SK-N-MC (cell line): ENCODE measurements around the gene LSM4.
"Not testable (repeated sequence)": the region's sequence is repeated elsewhere in the genome, so short reads cannot be mapped to it uniquely, and the experiment has no call there.

ENCODE experiments used
- DNase-seq: peaks from one replicate; pipeline ENCODE4 v3.0.0-alpha.2; 2011; ENCODE audit warnings: low read depth, low spot score
- H3K27ac ChIP-seq: fragments of 200-600 bp; sonication (generic); 2 replicates; pipeline ENCODE4 v1.5.1; 2016; ENCODE audit warnings: mixed run types
- H3K36me3 ChIP-seq: fragments of 200-600 bp; sonication (generic); 2 replicates; pipeline ENCODE4 v1.6.1; 2017; ENCODE audit warnings: antibody characterized with exemption, low read length, mixed read lengths; ENCODE audit not compliant: insufficient read depth
- H3K4me3 ChIP-seq: fragments of 200-600 bp; sonication (generic); 2 replicates; pipeline ENCODE4 v1.5.1; 2016
- H3K9ac ChIP-seq: fragments of 200-600 bp; sonication (generic); 2 replicates; pipeline ENCODE4 v1.8.0; 2017; ENCODE audit warnings: mixed run types, mixed read lengths; ENCODE audit not compliant: insufficient read length
- H3K9me3 ChIP-seq: fragments of 200-600 bp; sonication (generic); 2 replicates; pipeline ENCODE4 v1.6.1; 2017; ENCODE audit warnings: low read depth, mild to moderate bottlenecking, antibody characterized with exemption, low read length, moderate library complexity, mixed read lengths
- EZH2 ChIP-seq: fragments of 200-600 bp; sonication (generic); IDR thresholded peaks from one replicate; pipeline ENCODE4 v1.6.1; 2017; ENCODE audit warnings: antibody characterized with exemption
- FOXP2 ChIP-seq: optimal IDR thresholded peaks from 2 replicates; pipeline ENCODE3; 2011; ENCODE audit warnings: mild to moderate bottlenecking, moderate library complexity; ENCODE audit not compliant: insufficient read depth; ENCODE audit errors: extremely low read length, control extremely low read depth
- POLR2AphosphoS5 ChIP-seq: IDR thresholded peaks from 2 replicates; pipeline ENCODE4 v1.6.1; 2012; ENCODE audit warnings: mild to moderate bottlenecking, low read depth, low read length, borderline replicate concordance

The LSM4 gene

DNA sequence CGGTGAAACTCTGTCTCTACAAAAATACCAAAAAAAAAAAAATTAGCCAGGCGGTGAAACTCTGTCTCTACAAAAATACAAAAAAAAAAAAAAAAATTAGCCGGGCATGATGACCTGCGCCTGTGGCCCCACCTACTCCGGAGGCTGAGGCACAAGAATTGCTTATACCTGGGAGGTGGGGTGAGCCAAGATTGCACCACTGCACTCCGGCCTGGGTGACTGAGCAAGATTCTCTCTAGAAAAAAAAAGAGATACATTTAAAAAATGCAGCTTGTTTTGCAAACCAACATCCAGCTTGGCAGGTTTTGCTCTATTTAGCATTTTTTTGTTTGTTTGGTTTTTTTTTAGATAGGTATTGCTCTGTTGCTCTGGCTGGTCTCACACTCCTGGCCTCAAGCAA lies 10.8 kb upstream of the LSM4 start:
- Histone ChIP-seq H3K9me3 (no peaks in the 10 kb centered on the region), H3K36me3 (no peaks in the 10 kb centered on the region), H3K9ac (no peak overlapping the region), H3K27ac (no peak overlapping the region), H3K4me3 (no peak overlapping the region)
- DNase-seq: no peak
- TF ChIP-seq FOXP2 (no peak), EZH2 (no peak), POLR2AphosphoS5 (no peak)

DNA sequence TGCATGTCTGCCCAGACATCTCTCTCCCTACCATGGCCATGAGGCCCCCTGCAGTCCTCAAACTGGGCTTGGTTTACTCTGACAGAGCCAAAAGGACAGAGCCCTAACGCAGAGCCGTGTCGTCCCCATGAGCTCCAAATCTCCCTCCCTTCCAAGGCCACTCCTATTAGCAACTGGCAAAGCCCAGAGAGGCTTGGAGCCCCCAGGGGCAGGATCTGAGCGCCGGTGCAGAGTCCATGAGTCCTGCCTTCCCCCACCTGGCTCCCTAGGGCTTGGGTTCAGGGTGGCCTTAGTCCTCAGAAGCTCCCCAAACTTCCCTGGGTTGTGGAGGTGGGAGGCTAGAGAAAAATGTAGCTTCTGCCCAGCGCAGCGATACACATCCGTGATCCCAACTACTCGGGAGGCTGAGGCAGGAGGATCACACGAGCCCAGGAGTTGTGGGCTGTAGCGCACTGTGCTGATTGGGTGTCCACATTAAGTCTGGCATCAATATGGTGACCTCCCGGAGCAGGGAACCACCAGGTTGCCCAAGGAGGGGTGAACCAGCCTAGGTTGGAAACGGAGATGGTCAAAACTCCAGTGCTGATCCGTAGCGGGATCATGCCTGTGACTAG lies 10.1 kb upstream of the LSM4 start:
- no peak overlapping the region for H3K27ac ChIP-seq
- H3K4me3 ChIP-seq: no peak overlapping the region
- H3K9ac ChIP-seq: no peak overlapping the region
- H3K36me3 ChIP-seq: no peaks in the 10 kb centered on the region
- TF ChIP-seq FOXP2 (no peak), EZH2 (no peak), POLR2AphosphoS5 (no peak)
- no peaks in the 10 kb centered on the region for H3K9me3 ChIP-seq
- DNase-seq: no peak

DNA sequence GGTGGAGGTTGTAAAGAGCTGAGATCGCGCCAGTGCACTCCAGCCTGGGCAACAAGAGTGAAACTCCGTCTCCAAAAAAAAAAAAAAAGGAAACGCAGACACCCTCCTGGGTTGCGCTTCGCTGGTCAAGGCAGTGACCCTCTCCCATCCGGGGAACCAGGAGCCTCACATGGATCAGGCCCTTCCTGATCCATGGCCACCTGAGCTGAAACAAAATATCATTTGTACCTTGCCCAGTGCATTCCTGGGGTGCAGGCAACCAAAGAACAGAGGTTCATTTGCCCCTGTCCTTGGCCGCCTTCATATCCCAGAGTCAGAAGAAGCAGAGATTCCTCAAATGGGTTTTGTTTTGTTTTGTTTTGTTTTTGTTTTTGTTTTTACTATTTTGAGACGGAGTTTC lies 8.0 kb upstream of the LSM4 start:
- Histone ChIP-seq H3K9ac (no peak overlapping the region), H3K9me3 (no peaks in the 10 kb centered on the region), H3K4me3 (no peak overlapping the region), H3K36me3 (no peaks in the 10 kb centered on the region), H3K27ac (no peak overlapping the region)
- TF ChIP-seq FOXP2 (no peak), POLR2AphosphoS5 (no peak), EZH2 (no peak)
- DNase-seq: no peak

GRCh38 chr19:18329035-18329376 lies 6.1 kb upstream of the LSM4 start:
- Histone ChIP-seq H3K9me3 (no peaks in the 10 kb centered on the region), H3K27ac (no peak overlapping the region; the same call in 1 of the 2 replicates), H3K36me3 (no peaks in the 10 kb centered on the region), H3K4me3 (peak overlapping the region; percentile 77), H3K9ac (peak overlapping the region; percentile 56)
- no peak for TF ChIP-seq EZH2
- TF ChIP-seq FOXP2: no peak
- TF ChIP-seq POLR2AphosphoS5: no peak
- DNase-seq: no peak

- TF ChIP-seq EZH2 (no peak), POLR2AphosphoS5 (peak; percentile 51; the same call in 1 of the 2 replicates)
- H3K9ac ChIP-seq: peak overlapping the region; percentile 56
- H3K36me3 ChIP-seq: no peaks in the 10 kb centered on the region
- peak overlapping the region; percentile 77 for H3K4me3 ChIP-seq
- DNase-seq: peak; percentile 95
- H3K27ac ChIP-seq: no peak overlapping the region; the same call in 1 of the 2 replicates
- no peaks in the 10 kb centered on the region for H3K9me3 ChIP-seq
Observed at GRCh38 chr19:18328340-18329034, 5.6 kb upstream of the LSM4 start.

- no peak overlapping the region for H3K27ac ChIP-seq
- no peaks in the 10 kb centered on the region for H3K9me3 ChIP-seq
- H3K9ac ChIP-seq: no peak overlapping the region
- no peaks in the 10 kb centered on the region for H3K36me3 ChIP-seq
- no peak for DNase-seq
- H3K4me3 ChIP-seq: no peak overlapping the region
- TF ChIP-seq EZH2: no peak
Observed at GRCh38 chr19:18326772-18327171, 3.9 kb upstream of the LSM4 start.

- not testable (repeated sequence) for H3K36me3 ChIP-seq, H3K4me3 ChIP-seq, H3K9me3 ChIP-seq, DNase-seq, H3K9ac ChIP-seq
- H3K27ac ChIP-seq: peak overlapping the region; percentile 94; the same call in 1 of the 2 replicates
Observed at GRCh38 chr19:18324373-18324731, 1.5 kb upstream of the LSM4 start.

DNA sequence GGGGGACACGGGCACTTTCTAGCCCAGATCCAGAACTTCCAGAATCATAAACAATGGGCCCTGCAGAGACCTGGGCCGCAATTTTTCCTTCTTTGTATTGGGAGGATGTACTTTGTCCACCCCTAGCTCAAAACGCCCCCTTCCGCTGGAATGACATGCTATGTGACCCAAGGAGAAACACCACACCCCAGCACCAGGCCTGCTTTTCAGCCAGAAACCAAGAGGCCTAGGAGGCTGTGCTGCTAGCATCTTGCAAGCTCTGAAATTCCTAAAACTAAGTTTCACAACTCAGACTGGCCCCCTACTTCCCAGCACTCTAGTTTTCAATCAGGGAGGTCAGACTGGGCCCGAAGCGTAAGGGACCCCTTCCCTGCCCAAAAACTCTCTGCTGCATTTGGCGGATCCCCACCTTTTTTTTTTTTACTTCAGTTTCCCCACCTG lies 538 bp downstream of the LSM4 start:
- H3K4me3 ChIP-seq: peak overlapping the region; percentile 98
- H3K9me3 ChIP-seq: no peaks in the 10 kb centered on the region
- H3K9ac ChIP-seq: peak overlapping the region; percentile 99
- H3K27ac ChIP-seq: peak overlapping the region; percentile 87
- TF ChIP-seq EZH2 (no peak), FOXP2 (no peak), POLR2AphosphoS5 (0 out of 2 replicates have a peak, but pooled peaks have one; percentile 9)
- no peaks in the 10 kb centered on the region; the same call in 1 of the 2 replicates for H3K36me3 ChIP-seq
- no peak for DNase-seq

DNA sequence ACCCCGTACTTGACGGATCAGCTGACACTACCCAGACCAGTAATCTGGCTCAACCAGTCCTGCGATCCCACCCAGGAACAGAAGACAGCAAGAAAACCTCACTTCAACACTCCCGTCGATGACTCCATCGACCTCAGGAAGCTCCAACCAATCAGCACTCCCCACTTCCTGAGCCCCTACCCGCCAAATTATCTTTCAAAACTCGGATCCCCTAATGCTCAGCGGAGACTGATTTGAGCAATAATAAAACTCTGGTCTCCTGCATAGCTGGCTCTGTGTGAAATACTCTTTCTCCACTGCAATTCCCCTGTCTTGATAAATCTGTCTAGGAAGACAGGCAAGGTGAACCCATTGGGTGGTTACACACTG lies 1.2 kb downstream of the LSM4 start:
- DNase-seq: no peak
- H3K9ac ChIP-seq: peak overlapping the region; percentile 99
- H3K27ac ChIP-seq: peak overlapping the region; percentile 87; the same call in 1 of the 2 replicates
- no peak for TF ChIP-seq POLR2AphosphoS5
- no peak for TF ChIP-seq EZH2
- no peak for TF ChIP-seq FOXP2
- peak overlapping the region; percentile 98 for H3K4me3 ChIP-seq
- no peaks in the 10 kb centered on the region; the same call in 1 of the 2 replicates for H3K36me3 ChIP-seq
- no peaks in the 10 kb centered on the region for H3K9me3 ChIP-seq
